Omental fat pad (tissue), 4 donors: ENCODE results near the gene KRT17. TPM values are rescaled to one million over a fixed set of nuclear protein-coding genes. Genes with fewer than 3 reads are reported as not detected.
"Not testable (repeated sequence)": the region's sequence is repeated elsewhere in the genome, so short reads cannot be mapped to it uniquely, and the experiment has no call there.

Source experiments
- ATAC-seq: fragments of 150-250 bp; one replicate; pipeline ENCODE4 v1.9.1; 2016; ENCODE audit warnings: mild to moderate bottlenecking, moderate library complexity; ENCODE audit not compliant: low FRiP score
- DNase-seq: peaks from one replicate; pipeline ENCODE4 v3.0.0-alpha.2; 2019; ENCODE audit warnings: low spot score
- total RNA-seq, 4 donors: library from RNA; depleted of rRNA; stranded (reverse); fragments of >200 nt; gene quantifications; one replicate each; pipeline ENCODE4 v1.1.0, GENCODE V29; 2016
- TF ChIP-seq, protein P1 (sequence below), 3 donors: fragments of 450-650 bp; IDR thresholded peaks; one replicate each; pipeline ENCODE4 v1.5.1; 2016 to 2017; ENCODE audit warnings: antibody characterized with exemption in 3 of 3, mild to moderate bottlenecking in 3 of 3, moderate library complexity in 2 of 3

Gene KRT17
- total RNA-seq, 4 donors from 2014 or later, result 0.56 TPM; not detected in 3

DNA sequence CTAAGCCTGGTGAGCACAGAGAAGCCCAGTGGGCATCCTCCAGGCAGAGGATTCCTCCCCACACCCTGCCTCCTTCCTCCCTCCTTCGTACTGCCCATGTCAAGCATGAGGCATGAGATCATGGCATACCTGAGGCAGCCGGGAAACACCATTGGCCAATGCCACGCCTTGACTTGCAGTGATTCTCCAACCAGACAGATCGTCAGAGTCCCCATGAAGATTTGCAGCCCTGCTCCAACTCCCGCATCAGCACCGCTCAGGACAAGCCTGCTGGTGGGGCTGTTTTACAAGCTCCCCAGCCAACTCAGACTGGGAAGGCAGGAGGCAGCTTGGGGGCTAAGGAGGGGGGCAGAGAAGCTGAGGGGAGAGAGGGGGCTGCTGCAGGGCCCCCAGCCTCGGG lies 8.9 kb downstream of the KRT17 start:
- TF ChIP-seq, protein P1, sequence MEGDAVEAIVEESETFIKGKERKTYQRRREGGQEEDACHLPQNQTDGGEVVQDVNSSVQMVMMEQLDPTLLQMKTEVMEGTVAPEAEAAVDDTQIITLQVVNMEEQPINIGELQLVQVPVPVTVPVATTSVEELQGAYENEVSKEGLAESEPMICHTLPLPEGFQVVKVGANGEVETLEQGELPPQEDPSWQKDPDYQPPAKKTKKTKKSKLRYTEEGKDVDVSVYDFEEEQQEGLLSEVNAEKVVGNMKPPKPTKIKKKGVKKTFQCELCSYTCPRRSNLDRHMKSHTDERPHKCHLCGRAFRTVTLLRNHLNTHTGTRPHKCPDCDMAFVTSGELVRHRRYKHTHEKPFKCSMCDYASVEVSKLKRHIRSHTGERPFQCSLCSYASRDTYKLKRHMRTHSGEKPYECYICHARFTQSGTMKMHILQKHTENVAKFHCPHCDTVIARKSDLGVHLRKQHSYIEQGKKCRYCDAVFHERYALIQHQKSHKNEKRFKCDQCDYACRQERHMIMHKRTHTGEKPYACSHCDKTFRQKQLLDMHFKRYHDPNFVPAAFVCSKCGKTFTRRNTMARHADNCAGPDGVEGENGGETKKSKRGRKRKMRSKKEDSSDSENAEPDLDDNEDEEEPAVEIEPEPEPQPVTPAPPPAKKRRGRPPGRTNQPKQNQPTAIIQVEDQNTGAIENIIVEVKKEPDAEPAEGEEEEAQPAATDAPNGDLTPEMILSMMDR (IDR thresholded peaks at IDR 0.05), result no peak
- DNase-seq (no peak), ATAC-seq (no peak)

DNA sequence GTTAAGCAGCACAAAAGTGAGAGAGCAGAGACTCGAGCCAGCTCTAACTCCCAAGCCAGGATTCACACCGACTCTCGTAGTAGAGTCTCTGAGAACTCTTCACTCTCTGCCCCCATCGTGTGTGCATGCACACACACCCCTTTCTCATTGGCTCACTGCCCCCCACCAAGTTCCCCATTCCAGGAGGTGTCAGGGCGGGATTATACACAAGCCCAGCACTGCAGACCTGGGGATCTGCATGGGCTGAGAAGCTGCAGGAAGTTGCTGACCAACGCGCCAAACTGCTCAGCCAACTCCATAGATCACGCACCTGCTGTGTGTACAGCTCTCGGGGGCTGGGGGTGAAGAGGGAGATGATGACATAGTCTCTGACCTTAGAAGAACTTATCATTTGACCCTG lies 9.6 kb downstream of the KRT17 start:
- not testable (repeated sequence) for ATAC-seq, DNase-seq

DNA sequence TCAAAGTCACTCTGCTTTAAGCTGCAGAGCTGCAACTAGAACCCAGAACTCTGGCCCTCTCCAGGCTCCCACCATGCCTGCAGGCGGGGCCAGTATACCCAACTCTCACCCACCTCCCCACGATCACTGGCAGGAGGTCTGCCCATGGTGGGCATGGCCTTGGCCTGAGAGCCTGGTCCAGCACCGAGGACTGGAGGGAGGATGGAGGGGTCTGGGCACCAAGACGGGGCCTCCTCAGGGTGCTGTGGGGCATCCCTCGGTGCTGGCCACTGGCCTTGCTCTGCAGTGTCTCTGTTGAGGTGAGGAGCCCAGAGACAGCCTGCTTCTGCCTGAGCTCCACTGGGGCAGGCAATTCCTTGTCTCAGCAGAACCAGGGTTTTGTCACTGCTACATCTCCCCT lies 10.3 kb downstream of the KRT17 start:
- no peak for ATAC-seq
- TF ChIP-seq, protein P1 (IDR thresholded peaks at IDR 0.05), result no peak
- no peak for DNase-seq

DNA sequence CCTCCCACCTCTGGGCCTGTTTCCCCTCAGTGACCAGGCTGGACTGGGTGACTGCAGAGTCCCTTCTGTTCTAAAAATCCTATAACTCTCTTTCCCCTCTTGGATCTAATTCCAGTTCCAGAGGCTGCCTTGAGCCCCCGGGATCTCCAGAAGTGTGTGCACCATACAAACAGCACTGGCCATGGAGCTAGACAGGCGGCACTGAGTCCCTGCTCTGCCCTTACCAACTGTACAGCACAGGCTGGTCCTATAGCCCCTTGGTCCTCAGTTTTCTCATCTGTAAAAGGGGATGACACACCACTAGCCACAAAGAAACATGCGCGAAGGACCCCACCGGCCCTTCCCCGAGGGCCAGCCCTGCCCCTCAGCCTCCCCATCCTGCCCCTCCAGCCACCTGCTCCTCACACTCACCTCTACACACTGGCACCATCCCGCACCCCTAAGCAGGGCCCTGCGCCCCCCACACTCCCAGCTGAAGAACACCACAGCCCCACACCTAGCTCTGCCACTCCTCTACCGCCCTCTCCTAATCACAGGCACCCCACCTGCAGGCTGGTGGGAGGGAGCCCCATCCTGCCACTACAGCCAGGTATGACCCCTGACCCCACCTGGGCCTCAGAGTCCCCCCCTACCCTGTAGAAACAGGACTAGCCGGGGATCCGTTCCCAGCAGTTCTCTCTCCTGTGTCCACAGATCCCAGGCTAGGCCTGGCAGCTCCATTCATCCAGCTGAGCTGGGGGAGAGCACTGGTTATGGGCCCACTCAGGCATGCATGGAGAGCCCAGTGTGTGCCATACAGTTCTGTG lies 10.9 kb downstream of the KRT17 start:
- no peak for ATAC-seq
- DNase-seq, result no peak
- TF ChIP-seq, protein P1 (IDR thresholded peaks at IDR 0.05), result no peak

DNA sequence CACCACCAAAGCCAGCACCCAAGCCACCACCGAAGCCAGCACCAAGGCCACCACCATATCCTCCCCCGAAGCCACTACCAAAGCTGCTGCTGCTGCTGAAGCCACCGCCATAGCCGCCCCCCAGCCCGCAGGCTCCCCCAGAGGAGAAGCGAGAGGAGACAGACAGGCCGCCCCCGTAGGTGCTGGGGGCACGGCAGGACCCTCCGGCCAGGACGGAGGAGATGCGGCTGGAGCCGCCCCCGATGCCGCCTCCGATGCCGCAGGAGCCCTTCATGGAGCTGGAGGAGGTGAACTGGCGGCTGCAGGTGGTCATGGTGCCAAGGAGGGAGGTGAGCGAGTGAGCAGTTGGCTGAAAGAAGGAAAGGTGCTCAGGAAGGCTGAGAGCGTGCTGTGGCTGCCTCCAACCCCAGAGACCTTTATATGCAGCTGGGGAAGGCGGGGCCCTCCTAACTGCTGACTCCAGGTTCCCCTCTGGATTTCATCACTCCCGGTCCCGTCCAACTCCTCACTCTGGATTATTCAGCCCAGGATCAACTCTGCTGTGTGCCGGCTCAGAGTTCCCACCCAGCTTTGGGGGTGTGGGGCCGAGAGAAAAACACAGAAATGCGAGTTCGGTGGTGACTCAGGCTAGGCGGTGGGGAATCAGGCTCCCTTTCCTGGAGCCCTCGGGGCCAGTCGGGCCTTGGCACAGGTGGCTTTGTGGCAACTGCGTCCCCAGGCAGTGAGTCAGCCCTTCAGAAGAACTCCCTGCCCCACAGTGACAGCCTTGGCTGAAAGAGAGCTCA lies 11.8 kb downstream of the KRT17 start, which contains the start of gene KRT16:
Gene KRT16 (minus strand): TSS at position 392 of the 785 bp plus-strand sequence. CDS start 79 bp downstream, at position 313.
- ATAC-seq, result peak; percentile 59
- not testable (repeated sequence) for DNase-seq

DNA sequence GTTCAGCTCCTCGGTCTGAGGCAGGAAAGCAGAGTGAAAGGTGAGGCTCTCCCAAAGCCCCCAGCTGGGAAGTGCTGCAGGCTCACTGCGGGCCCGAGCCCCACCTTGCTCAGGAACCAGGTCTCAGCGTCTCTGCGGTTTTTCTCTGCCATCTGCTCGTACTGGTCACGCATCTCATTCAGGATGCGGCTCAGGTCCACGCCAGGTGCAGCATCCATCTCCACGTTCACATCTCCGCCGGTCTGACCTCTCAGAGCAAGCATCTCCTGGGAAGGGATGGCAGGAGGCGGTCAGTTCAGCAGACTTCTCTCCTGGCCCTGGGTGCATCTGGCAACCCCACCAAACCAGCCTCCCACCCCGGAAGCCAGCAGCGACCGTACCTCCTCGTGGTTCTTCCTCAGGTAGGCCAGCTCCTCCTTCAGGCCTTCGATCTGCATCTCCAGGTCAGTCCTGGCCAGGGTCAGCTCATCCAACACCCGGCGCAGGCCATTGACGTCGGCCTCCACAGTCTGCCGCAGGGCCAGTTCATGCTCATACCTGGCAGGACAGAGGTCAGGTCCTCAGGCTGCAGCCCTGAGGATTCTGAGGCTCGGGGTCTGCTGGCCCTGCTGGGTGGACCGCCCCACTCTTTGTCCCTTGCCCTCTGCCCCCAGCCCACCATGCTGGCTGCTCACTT lies 13.3 kb downstream of the KRT17 start:
- ATAC-seq (no peak), DNase-seq (no peak)
- TF ChIP-seq, protein P1 (IDR thresholded peaks at IDR 0.05), result no peak

DNA sequence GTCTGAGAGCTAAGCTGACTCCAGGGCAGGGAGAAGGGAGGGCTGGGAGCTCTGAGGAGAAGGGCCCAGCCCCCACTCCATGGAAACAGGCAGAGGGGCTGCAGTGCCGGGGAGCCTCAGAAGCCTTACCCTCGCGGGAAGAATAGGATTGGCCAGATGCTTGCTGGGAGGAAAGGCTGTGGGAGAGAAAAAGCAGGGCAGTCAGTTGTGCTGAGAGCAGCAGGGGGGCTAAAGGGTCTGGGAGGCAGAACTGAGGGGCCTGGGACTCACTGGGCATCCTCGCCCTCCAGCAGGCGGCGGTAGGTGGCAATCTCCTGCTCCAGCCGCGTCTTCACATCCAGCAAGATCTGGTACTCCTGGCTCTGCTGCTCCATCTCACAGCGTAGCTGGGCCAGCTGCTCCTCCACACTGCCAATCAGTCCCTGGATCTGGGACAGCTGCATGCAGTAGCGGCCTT lies 14.3 kb downstream of the KRT17 start:
- DNase-seq, ATAC-seq: not testable (repeated sequence)

DNA sequence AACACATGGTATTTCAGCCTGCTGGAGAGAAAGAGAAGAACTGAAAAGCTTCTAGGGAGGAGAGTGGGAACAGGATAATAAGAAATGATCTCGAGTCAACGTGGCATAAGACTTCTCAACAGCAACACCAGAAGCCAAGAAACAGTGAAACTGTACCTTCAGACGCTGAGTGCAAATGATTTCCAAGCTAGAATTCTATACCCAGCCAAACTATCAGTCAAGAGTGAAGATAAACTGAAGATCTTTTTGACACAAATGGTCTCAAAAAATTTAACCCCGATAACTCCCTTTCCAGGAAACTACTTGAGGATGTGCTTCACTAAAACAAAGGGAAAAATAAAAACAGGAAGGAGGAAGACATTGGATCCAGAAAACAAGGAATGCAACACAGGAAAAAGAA lies 17.4 kb downstream of the KRT17 start:
- not testable (repeated sequence) for ATAC-seq, DNase-seq
